HG02943 (cell line): Measurements from ENCODE around the gene CORT.
"Not testable (repeated sequence)": the region's sequence is repeated elsewhere in the genome, so short reads cannot be mapped to it uniquely, and the experiment has no call there.

Experiments used
- ATAC-seq: cut with Tn5 transposase; IDR thresholded peaks from one replicate; pipeline ENCODE4 v1.9.1; 2021; ENCODE audit warnings: mild to moderate bottlenecking, low read depth, moderate library complexity; ENCODE audit not compliant: unreplicated experiment

The CORT gene

DNA sequence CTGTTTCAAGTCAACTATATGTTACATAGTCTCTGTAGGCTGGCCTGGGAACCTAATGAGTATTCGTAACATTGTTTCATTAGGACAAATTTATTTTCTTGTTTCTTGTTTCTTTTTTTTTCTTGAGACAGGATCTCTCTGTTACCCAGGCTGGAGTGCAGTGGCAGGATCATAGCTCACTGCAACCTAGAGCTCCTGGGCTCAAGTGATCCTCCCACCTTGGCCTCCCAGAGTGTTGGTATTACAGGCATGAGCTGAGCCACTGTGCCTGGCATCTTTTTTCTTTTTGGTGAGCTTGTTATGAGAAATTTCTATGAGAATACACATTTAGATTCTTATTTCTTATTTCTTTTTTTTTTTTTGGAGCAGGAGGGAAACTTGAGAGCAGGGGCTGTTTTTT is 12.8 kb upstream of the CORT start:
- ATAC-seq: no peak

DNA sequence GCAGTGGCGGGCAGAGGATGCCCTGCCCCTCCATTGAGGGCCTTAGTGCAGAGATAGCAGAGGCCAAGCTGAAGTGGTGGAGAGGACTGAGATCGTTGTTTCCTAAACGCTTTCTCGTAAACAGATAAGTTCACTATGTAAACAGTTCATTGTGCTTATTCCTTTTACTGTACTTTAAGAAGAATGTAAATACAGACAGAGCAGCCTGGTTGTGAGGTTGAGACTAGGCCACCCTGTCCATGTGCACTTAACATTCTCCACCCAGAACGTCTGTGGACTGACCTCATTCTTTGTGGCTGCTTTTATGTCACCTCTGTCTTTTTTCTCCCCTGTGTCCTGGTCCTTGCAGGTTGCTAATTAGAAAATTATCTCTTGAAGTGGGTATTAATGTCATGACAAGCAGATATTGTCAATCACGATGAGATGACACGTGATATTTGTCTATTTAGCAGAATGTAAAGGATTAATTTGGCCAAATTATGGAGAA is 11.1 kb upstream of the CORT start:
- ATAC-seq: no peak

DNA sequence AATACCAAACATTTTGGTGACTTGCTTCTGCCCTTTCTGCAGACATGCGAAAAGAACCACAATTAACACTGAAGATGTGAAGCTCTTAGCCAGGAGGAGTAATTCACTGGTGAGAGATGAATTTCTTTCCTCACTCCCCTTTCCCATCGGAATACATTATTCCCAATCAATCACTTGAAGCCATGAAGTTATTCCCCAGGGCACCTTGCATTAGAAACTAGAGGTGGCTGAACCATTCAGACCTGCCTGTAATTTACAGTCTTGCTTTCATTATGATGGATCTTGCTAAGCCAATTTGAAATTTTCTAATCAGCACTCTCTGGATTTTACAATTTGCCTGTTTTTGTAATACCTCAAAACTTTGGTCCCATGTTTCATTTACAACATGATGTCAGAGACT is 9.5 kb upstream of the CORT start:
- no peak for ATAC-seq

DNA sequence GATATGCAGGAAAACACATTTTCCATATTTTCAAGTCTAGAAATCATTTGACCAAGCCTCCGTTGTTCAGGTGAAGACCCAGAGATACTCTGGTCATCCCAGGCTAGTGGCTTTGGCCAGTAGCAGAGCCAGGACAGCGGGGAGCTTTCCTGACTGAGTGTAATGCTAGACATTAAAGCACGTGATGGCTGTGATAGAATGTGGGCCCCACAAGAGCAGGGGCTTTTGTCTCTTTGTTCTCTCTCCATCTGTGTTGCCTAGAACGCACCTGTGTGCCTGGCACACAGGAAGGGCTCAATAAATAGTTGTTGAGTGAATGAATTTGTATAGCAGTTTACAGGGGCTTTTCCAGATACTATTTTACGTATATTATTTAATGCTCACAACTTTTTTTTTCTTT is 9.0 kb upstream of the CORT start:
- ATAC-seq: no peak

DNA sequence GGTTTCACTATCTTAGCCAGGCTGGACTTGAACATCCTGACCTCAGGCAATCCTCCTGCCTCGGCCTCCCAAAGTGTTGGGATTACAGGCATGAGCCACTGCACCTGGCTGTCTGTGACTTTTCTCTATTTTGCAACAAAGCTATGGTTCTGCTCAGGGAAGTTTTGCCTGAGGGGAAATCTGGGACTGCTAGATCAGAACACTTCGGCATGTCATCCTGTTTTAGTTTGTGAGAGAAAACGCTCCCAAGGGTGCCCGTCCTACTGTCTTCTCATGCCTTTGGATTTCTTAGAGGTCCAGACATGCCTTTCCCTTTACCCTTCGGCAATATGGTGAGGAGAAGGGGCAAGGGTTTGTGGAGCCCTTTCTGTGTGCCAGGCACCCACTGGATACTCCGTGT is 5.6 kb upstream of the CORT start:
- ATAC-seq: no peak

DNA sequence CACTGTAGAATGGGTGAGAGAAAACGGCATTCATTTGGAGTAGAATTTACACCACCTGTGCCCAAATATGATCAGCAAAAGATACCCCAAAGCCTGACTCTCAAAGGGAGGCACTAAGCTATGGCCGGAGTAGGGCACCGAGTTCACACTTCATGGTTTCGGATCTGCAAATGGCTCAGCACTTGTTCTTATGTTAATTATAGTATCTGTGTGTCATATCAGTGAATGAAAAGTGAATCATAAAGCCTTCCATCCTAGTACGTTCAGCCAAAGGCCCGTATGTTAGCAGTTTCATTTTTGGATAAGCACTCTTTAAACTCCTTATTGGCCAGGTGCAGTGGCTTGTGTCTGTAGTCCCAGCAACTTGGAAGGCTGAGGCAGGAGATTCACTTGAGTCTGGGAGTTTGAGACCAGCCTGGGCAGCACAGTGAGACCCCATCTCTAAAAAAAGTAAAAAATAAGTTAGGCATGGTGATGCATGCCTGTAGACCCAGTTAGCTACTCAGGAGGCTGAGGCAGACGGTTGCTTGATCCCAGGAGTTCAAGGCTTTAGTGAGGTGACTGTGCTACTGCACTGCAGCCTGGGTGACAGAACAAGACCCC is 4.9 kb upstream of the CORT start:
- ATAC-seq: no peak

DNA sequence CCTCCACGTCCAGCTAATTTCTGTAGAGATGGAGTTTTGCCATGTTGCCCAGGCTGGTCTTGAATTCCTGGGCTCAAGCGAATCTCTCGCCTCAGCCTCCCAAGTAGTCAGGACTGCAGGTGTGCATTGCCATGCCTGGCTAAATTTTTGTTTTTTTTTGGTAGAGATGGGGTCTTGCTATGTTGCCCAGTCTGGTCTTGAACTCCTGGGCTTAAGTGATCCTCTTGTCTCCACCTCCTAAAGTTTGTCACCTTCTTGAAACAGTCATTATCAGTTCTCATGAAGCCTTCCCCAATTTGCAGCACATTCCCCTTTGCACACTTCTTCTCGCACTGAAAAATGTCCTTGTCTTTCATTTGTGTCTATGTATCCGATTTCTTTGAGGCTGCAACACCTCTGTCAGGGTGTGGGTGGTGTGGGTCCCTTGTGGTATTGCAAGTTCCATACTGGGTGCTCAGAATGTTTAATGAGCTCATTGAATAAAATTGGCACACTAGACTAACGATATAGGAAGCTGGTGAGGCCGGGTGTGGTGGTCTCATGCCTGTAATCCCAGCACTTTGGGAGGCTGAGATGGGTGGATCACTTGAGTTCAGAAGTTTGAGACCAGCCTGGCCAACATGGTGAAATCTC is 2.9 kb upstream of the CORT start:
- ATAC-seq: no peak

DNA sequence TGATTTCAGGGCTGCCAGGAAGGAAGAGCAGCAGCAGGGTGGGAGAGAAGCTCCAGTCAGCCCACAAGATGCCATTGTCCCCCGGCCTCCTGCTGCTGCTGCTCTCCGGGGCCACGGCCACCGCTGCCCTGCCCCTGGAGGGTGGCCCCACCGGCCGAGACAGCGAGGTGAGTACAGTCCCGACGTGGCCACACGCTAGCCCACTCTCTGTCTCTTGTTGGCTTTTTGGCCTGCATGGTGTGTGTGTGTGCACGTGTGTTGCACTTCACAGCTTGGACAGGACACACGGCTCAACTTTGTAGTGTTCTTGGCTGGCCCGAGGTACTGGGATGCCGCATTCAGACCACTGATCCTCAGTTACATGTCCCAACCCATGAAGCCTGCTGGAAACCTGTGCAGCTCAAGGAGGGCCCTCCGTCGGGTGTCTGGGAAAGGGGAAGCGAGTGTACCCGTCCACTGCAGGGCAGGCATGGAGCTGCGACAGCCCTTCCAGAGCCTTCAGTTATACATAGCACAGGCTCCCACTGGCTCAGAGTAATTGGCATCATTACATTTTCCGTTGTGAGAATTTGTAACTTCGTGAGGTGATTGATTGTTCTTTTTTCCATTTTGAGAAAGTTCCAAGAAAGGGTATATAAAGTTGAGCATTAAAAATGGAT is 454 bp downstream of the CORT start:
- ATAC-seq: no peak

DNA sequence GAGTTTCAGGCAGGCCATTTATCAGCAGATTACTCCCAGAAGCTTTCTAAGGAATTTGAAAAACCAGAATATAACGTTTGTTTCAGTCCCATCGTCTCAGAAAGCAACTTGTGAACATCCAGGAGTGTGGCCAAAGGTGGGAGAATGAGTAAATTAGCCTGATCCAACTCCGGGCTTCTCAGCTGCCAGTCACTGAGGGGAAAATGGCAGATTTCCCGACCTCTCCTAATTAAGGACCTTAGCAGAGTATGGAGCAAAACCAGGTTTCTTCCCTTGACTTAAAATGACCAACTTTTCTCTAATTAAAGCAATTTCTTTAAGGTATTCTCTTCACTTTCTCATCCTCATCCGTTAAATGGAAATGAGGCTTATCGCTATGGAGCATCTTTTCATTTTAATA is 1.0 kb downstream of the CORT start:
- ATAC-seq: no peak

DNA sequence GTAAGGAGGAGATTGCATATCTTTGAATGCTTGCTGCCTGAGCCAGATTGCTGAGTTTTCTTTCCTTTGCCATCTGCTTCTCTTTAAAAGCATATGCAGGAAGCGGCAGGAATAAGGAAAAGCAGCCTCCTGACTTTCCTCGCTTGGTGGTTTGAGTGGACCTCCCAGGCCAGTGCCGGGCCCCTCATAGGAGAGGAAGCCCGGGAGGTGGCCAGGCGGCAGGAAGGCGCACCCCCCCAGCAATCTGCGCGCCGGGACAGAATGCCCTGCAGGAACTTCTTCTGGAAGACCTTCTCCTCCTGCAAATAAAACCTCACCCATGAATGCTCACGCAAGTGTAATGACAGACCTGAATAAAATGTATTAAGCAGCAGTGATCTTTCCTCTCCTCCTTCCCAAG is 1.5 kb downstream of the CORT start:
- ATAC-seq: no peak

DNA sequence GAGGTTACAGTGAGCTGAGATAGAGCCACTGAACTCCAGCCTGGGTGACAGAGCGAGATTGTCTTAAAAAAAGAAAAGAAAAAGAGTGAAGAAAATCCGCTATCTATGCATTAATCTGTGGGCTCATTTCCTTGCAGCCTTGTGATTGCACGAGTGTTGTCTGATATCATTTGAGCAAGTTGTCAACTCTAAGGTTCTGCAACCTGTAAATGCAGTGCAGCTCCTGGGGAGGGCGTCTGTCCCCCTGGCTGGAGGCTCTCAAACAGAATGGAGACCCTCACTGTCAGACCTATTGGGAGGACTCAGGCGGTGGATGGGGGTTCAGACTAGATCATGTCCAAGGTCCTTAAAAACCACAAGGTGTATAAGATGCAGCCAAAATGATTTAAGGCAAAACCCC is 6.2 kb downstream of the CORT start:
- ATAC-seq: no peak

DNA sequence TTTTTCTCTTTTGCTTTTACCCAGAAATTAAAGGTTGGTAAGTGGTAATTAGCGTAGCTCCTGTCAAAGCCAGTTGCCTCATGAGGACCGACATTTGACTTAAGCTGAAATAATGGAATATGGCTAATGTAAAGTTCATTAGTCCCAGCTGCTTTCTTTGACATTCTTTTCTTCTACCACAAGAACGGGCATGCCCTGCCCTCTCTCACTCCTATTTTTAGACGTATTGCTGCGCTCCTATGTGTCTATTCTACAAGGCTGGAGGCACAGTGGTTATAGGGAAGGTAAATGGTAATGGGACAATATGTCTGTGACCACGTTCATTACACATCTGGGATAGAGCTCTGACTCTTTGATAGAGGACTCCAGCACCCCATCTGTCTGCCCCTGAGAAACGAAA is 6.8 kb downstream of the CORT start:
- ATAC-seq: no peak

DNA sequence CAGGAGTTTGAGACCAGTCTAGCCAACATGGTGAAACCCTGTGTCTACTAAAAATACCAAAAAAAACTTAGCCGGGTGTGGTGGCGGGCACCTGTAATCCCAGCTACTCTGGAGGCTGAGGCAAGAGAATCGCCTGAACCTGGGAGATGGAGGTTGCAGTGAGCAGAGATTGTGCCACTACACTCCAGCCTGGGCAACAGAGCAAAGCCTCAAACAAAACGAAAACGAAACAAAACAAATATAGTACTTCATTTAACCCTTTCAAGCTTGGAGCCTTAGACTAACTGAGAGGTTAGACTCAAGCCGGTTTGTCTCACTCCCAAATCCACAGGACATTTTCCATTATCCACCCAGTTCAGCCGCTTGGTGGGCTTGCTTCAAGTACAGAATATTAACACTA is 7.6 kb downstream of the CORT start:
- not testable (repeated sequence) for ATAC-seq

DNA sequence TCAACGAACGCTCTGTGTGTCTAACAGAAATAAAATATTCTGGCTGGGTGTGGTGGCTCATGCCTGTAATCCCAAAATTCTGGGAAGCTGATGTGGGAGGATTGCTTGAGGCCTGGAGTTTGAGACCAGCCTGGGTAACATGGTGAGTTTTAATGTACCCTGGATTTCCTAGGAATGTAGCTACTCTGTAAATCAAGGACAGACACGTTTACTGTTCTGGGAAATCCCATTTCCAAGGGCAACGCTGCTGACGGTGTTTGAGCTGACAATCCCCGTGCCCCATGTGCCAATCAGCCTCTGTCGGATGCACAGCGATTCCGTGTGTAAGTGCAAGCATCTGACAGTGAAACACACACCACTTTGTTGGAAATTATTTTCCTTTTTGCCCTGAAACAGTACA is 8.0 kb downstream of the CORT start:
- no peak for ATAC-seq

DNA sequence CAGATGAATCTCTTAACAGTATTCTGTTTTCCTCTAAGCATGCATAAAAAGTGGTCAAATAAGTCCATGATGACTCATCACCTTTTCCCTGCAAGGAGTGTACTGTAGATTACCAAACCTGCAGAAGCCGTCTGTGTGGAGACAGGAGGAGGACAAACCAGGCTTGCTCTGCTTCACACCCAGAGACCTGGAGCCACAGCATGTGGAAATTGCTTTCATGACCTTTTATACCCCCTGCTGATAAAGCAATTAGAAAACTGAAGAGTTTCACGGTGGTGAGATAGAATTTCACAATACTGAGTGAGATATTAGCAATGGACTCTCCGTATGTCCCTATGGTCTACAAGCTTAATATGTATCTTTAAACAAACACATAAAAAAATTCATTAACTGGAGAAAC is 9.4 kb downstream of the CORT start:
- ATAC-seq: no peak

DNA sequence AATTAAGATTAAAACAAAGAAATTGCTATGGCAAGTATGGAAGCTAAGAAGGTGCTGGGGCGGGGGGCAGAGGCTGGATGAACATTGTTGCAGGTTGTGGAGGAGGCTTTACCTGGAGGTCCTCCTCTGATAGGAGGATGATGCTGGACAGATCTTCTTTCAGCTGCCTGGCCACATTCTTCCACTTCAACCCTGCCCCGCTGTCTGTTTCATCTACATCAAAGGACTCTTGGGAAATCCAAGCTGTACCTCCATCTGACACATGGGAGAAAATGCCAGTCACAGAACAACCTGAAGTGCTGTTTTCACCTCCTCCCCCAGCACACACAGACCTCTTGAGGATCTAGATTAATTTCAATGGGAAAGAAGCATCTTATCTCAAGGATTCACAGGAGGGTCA is 17.2 kb downstream of the CORT start:
- no peak for ATAC-seq

DNA sequence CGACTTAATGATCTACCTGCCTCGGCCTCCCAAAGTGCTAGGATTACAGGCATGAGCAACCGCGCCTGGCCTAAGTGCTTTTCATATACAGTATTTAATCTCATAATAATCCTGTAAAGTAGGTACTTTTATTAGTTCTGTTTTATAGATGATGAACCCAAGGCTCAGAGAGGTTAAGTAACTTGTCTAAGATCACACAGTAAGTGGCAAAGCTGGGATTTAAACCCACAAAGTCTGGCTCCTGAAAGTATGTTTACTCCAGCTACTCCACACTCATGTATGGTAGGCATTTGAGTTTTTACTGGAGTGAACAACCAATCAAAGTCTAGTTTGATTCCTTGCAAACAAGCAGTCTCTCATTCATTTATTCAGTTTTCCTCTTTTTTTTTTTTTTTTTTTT is 20.2 kb downstream of the CORT start:
- no peak for ATAC-seq

DNA sequence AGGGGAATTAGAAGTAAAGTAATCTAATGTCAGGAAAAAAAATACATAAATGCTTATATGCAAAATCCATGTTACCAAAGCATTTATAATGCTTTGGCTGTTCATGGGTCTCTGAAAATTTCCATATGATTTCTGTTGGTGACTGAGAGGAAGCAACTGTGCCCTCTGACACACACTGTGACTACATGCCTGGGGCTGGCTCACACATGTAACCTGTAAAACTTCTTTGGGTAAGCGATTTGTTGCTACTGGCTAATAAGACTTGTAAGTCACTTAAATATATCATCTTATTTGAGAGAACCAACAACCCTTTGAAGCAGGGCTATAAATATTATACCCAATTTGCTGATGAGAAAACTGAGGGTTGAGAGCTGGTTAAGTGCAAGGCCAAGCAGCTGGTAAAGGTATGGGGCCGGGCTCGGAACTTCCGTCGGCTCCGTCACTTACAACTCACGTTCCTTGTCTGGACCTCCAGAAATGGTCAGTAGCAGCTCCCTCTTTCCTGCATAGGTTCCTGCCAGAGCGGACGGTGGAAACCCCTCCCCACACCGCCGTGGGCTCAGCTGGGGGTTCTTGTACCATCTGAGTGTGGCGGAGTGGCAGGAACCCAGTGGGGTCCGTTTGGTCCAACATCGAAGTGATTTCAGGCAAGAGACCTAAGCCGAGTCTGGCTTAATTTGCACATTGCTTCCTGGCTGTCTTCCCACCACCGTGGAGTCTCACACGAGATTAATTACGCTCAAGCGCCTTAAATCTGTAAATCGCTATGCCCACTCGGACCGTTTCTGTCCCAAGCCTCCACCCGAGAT is 21.8 kb downstream of the CORT start:
- no peak for ATAC-seq

DNA sequence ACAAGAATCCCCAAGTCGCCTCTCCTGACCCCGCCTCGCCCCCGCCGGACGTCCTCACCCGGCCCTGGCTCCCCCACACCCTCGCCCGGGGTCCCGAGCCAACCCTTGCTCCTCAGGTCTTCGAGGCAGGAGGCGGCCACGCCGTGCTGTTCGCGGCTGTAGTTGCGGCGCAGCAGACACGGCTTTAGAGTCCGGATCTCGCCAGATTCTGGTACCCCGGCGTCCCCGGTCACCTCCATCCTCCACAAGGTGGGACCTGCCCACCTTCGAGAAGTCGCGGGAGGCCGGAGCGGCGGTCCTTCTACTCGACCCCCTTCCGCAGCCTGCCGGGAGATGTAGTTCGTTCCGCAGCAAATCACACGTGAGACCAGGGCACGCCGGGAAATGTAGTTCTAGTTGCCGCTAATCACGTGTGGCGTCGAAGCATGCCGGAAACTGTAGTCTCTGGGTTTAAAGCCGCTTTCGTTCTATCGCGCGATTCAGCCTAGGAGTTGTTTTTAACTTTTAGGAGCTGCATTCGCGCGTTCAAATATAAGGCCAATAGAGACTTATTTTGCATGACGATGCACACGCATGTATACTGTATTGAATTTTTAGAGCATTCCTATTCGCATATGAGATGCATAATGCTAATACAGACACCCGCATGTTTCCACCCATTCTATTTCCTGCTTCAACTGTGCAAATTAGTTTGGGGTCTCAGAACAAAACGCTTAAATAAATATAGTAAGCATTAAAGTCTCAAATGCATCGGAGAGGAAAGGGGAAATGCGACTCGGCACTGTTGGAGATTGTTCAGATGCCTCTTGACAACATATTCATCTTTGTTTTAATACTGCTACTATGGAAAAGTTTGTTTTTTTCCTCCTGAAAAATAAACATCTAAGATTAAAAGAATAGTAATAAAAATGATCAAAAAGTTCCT is 22.7 kb downstream of the CORT start, which contains the start of gene DFFA:
Gene DFFA (minus strand): TSS at position 310 of the 925 bp plus-strand sequence. CDS start 71 bp downstream, at position 239.
- peak; percentile 80 for ATAC-seq

DNA sequence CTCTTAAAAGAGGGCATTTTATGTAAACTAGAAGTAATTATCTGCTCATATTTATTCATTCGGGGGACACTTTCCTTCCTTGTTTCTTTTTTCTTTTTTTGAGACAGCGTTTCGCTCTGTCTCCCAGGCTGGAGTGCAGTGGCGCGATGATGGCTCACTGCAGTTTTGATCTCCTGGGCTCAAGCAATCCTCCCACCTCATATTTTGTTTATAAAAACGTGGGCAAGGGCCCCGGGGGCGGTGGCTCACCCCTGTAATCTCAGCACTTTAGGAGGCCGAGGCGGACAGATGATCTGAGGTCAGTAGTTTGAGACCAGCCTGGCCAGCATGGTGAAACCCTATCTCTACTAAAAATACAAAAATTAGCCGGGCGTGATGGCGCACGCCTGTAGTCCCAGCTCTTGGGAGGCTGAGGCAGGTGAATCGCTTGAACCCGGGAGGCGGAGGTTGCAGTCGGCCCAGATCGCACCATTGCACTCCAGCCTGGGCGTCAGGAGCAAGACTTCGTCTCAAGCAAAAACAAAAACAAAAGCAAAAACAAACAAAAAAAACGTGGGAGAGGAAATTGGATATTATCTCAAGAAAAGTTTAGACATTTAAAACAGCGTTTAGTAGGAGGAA is 23.4 kb downstream of the CORT start:
- no peak for ATAC-seq
